Kidney epithelial cell (primary cell): ENCODE measurements around the gene TMSB4X. TPM values are rescaled to one million over a fixed set of nuclear protein-coding genes. Genes with fewer than 3 reads are reported as not detected.

ENCODE experiments used
- DNase-seq: peaks from one replicate; pipeline ENCODE4 v3.0.0-alpha.2; 2010; ENCODE audit warnings: low read depth
- H3K27me3 ChIP-seq: 2 replicates; pipeline ENCODE4 v1.6.0; 2011; ENCODE audit warnings: low read length; ENCODE audit not compliant: control insufficient read depth, insufficient read depth
- H3K36me3 ChIP-seq: 2 replicates; pipeline ENCODE4 v1.5.1; 2011; ENCODE audit warnings: low read length; ENCODE audit not compliant: control insufficient read depth, insufficient read depth
- H3K4me3 ChIP-seq: 2 replicates; pipeline ENCODE4 v1.5.1; 2011; ENCODE audit warnings: low read depth, mild to moderate bottlenecking, control low read depth, low read length
- CTCF ChIP-seq: IDR thresholded peaks from 2 replicates; pipeline ENCODE4 v1.5.1; 2011; ENCODE audit warnings: mild to moderate bottlenecking, moderate library complexity, low read length, control low read depth, inconsistent platforms; ENCODE audit not compliant: insufficient read depth, poor library complexity, severe bottlenecking
- total RNA-seq: library from RNA; depleted of rRNA; stranded (reverse); fragments of >200 nt; gene quantifications from 2 replicates; pipeline ENCODE4 v1.2.3, GENCODE V29; 2015

TMSB4X gene
- total RNA-seq, 1 donor from 2014 or later, result 3,601 TPM

- Histone ChIP-seq H3K27me3 (no peaks in the 10 kb centered on the region), H3K4me3 (no peak overlapping the region), H3K36me3 (no peaks in the 10 kb centered on the region)
- DNase-seq, result no peak
- TF ChIP-seq CTCF, result no peak
These were observed 20.5 kb upstream of the TMSB4X start for GRCh38 chrX:12954376-12954775.

DNA sequence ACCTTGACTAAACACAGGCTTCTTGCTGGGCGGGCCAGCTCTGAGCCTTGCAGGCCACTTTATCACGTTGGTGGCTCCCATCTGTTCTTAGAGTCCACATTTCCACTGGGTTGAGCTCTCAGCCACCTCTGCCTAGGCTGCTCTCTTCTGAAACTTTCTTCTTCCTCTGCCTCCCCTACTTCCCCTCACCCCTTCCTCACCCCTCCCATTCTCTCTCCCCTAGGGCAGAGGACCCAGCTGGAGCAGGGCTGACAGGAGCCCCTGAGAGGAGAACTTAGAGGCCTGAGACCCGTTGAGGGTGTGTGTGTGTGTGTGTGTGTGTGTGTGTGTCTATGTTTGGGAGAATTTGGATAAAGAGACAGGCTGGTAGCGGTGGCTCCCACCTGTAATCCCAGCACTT, 19.9 kb upstream of the TMSB4X start:
- no peak overlapping the region for H3K4me3 ChIP-seq

GRCh38 chrX:12955882-12956703, 18.8 kb upstream of the TMSB4X start:
- Histone ChIP-seq H3K36me3 (no peaks in the 10 kb centered on the region), H3K27me3 (no peaks in the 10 kb centered on the region), H3K4me3 (no peak overlapping the region)
- DNase-seq, result no peak
- no peak for TF ChIP-seq CTCF

More for the DNA sequence above, 19.9 kb upstream of the TMSB4X start:
- Histone ChIP-seq H3K27me3 (no peaks in the 10 kb centered on the region), H3K36me3 (no peaks in the 10 kb centered on the region)
- no peak for DNase-seq
- TF ChIP-seq CTCF, result no peak

DNA sequence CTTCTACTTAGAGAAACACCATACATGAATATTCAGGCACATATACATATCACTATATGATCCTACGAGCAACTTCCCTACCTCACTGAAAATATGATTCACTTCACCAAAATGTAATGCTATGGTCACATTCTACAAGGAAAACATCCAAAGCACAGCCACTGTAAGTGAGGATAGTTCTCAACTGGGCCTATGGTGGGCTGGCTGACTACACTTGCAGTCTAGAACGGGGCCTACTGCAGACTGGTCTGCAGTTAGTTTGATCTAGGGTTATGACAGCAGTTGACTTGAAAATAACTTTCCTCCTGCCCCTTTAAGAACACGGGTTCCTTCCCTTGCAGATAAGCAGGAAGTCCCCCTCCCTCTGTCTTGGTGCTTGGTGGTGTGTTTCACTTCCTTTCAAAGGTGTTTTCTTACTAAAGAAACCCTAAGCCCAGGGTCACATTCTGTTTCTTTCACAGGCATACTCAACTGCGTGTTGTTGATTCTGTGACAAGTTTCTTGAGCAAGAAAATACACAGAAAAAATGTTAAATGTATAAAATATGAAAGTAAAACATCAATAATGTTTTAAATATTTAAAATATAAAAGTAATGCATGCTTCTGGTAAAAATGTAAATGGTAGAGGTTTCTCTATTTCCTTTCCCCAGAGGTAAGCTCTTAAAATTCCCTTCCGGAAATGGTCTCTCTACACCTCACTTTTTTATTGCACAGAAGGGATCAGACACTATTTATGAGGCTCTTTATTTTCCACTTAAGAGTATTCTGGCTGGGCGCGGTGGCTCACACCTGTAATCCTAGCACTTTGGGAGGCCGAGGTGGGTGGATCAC, 18.0 kb upstream of the TMSB4X start:
- no peak for DNase-seq
- Histone ChIP-seq H3K27me3 (no peaks in the 10 kb centered on the region), H3K36me3 (no peaks in the 10 kb centered on the region), H3K4me3 (no peak overlapping the region)
- no peak for TF ChIP-seq CTCF

- no peak overlapping the region for H3K4me3 ChIP-seq
- H3K36me3 ChIP-seq, result no peaks in the 10 kb centered on the region
- no peak for TF ChIP-seq CTCF
- DNase-seq, result no peak
- H3K27me3 ChIP-seq, result no peaks in the 10 kb centered on the region
These were observed 16.9 kb upstream of the TMSB4X start for GRCh38 chrX:12958059-12958458.
